GM19043 (cell line): ENCODE measurements around the gene EP400.

ENCODE experiments used
- ATAC-seq: cut with Tn5 transposase; IDR thresholded peaks from one replicate; pipeline ENCODE4 v1.9.1; 2021; ENCODE audit warnings: low read depth; ENCODE audit not compliant: unreplicated experiment

The EP400 gene

DNA sequence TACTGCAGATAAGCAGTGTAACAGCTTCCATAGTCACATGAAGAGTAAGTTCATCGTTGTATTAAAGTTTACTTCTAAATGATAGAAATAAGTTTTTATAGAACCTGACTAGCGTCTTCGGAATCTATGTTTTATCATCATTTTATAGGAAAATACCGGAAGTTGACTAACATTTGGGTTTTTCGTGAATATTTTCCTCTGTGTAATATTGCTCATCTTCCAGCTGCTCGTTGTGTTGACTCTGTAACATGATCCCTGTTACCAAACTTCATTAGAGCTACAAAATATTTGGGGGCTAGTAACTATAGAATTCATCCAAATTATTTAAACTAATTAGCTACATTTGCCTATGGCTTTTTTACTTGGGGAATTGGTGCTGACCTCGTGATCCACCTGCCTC, 157.2 kb downstream of the EP400 start:
- no peak for ATAC-seq

DNA sequence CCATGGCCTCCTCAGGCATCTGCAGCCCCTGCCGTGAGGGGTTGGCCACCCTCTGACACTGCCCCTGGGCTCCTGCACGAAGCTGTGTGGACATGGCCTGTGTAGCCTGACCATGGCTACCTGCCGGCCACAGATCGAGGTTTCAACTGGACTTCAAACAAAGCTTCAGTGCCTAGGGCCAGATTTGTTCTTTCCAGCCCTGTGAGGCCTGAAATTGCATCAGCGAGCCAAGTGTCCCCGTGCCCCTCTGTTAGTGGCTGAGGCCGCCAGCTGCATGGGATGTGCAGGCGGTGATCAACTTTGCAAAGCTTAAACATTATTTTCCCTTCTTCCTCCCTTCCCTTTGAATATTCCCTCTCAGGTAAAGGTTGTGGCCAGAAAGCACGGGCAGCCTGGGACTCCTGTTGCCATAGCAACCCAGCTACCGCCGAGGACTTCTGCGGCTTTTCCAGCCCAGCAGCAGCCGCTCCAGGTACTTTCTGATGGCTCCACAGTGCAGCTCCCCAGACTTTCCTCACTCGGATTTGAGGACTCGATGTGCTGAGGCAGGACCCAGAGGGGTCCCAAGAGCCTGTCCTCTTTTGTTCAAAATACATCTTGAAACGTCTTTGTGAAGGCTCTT, 158.6 kb downstream of the EP400 start:
- ATAC-seq: no peak

DNA sequence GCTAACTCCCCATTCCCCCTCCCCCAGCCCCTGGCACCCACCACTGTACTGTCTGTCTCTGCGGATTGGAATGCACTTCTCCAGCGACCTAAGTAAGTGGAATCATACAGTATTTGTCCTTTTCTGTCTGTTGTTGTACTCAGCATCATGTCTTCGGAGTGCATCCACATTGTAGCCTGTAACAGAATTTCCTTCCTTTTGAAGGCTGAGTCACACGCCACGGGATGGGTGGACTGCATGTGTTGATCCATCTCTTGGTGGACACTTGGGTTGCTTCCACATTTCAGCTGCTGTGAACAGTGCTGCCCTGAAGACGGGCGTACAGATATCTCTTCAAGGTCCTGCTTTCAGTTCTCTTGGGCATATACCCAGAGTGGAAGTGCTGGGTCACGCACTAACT, 160.0 kb downstream of the EP400 start:
- no peak for ATAC-seq

DNA sequence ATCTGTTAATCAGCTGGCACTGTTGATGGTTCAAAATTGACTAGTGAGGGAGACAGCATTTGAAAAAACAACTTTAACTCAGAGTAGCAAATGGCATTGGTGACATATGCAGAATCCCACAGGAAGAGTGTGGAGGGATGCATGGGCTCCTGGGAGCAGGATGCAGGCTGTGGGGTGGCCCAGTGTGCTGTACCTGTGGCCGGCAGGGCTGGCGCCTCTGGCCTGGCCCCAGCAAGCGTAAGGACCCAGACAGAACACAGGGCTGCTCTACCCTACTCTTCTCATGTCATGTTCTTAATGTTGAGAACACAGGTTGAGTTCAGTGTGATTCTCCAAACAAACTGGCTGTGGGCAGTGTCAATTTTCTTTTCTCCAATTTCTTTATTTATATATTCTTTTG, 160.9 kb downstream of the EP400 start:
- no peak for ATAC-seq

DNA sequence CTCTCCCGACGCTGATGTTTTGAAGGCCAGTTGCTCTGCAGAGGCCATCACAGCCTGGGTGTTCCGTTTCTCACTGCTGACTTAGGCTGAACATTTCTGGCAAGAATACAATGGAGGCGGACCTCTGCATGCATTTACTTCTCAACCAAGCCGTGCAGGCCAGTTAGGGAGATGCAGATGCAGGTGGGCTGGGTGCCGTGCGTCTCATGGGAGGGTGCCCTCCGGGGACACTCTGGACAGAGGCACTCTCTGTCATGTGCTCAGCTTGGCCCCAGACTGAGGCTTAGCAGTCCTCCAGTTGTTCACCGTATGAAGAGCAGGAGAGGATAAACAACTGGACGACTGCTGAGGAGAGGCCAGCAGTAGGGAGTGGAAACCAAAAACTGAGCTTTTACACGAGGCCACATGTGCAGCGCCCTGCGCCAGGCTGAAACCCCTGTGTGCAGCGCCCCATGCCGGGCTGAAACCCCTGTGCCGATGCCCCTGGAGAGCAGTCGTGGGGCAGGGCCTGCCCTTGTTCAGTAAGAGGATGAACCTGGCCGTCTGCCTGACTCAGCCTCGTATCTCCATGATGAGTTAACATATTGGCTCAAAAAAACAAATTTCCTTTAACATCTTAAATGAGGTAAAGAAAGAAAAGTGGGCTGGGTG, 162.0 kb downstream of the EP400 start:
- ATAC-seq: no peak

DNA sequence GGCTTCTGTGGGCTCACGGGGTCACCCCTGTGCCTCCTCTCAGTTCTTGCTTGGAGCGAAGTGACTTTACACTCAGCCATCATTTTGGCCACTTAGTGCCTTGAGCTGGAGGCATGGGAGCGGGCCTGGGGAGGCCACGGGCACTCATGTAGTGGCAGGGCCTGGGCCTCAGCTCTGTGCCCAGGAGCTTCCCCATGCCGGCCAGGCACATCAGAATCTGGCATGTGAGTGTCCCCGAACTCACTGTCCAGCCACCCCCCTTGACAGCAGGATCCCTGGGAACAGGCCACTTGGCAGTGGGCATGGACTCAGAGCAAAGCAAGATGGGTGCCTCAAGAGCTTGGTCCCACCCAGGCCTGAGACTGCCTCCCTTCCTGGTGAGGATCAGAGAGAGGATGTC, 164.9 kb downstream of the EP400 start:
- no peak for ATAC-seq

DNA sequence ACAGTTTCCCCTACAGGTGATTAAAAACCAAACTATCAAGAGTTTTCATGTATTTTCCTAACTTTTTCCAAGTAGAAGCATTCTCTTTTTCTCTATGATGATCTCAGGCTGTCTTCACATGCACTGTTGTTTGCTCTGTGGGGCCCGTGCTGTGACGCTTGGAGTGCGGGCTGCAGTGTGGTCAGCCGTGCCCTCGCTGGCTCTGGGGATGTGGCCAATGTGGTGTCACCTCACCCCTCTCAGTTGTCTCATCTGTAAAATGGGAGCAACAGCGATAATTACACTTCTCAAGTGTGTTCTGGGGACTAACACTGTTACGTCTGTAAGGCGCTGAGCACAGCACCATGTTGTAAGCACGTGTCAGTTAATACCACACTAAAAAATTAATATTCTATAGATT, 165.8 kb downstream of the EP400 start:
- ATAC-seq: no peak

DNA sequence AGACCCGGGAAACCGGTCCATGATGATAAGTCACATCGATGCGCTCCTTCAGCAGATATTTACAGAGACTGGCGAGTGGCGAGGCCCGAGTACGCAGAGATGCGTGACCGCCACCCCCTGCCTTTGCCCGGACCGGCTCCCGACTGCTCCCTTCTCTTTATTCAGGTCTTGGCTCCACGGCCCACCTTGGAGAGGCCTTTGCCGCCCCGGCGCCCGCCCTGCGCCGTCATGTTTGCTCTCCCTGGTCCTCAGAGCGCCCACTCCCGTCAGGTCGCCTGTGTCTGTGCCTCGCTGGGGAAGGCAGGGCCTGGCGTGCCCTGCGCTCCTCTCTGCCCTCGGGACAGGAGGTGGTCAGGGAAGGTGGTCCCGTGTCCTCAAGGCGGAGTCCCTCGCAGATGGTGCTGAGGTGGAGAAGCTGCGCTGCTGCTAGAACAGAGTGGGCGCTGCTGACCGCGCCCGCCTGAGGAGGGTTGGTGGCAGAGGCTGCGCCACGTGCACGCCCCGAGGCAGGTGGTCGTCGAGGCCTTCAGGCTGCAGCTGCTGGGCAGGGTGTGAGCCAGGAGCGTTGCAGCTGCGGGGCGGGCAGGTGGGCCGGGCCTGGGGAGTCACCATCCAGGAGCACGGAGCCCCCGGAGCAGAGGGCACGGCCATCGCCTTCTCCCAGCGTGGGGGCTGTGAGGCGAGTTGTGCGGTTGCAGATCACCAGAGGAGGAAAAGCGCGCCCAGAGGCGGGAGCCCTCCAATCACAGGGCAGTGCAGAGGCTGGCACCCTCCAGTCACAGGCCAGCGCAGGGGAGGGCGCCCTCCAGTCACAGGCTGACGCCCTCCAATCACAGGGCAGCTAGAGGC, 167.2 kb downstream of the EP400 start:
- ATAC-seq: no peak

DNA sequence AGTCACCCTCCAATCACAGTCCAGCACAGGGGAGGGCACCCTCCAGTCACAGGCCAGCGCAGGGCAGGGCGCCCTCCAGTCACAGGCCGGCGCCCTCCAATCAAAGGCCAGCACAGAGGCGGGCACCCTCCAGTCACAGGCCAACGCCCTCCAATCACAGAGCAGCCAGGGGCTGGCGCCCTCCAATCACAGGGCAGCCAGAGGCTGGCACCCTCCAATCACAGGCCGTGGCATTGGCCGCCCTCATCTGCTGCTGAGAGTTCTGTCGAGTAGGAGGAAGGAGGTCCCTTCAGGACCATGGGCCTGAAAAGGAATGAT, 167.8 kb downstream of the EP400 start:
- ATAC-seq: no peak

DNA sequence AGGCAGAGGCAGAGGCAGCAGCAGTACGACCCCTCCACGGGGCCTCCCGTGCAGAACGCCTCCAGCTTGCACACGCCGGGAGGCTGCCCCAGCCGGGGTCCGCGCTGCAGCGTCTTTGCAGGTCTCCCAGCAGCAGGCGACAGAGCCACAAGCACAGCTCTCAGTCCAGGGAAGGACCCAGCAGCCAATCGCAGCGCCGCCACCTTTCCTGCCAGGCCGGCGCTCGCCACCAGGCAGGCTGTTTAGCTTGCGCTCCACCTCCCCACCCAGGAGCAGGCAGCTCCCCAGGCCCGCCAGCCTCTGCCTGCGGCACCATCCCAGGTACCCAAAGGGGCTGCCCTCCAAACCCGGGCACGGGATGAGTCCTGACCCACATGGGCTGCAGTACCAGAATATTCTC, 169.1 kb downstream of the EP400 start:
- no peak for ATAC-seq

DNA sequence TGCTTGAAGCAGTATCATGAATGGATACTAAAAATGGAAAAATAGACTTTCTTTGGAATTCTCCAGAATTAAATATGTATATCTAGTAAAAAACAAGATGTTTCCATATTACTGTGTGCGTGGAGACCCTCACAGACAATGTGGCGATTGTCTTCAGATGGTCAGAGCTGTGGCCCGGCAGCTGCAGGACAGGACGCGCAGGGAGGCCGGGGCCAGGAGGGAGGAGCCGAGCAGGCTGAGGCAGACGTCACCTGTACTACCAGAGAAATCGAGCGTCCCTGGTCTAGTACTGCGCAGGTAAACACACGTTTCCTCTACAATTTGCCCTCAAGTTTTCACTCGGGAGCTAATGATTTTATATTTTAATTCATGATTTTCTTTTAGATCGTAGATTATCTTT, 171.5 kb downstream of the EP400 start:
- ATAC-seq: no peak

DNA sequence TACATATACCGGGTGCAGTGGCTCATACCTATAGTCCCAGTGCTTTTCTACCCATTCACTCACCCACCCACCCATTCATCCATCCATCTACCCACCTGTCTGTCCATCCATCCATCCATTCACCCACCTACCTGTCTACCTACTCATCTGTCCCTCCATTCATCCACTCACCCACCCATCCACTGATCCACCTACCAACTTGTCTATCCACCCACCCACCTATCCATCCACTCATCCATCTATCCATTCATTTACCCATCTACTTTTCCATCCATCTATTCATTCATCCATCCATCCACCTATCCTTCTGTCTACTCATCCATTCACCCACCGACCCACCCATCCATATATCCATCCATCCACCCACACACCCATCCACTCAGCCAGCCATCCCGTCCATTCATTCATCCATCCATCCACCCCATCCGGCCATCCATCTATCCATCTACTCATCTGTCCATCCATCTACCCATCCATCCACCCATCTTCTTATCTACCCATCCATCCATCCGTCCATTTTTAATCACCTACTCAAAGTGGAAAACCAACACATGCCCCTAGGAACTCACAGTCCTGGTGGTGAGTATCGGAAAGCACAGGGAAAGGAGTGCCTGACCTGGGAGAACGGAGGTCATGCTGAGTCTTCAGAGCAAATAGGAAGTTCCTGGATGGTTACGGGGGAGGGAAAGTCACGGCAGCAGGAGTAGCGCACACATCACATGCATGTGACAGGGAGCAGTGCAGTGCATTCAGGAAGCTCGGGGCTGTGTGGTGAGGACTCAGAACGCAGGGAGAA, 174.4 kb downstream of the EP400 start:
- no peak for ATAC-seq

DNA sequence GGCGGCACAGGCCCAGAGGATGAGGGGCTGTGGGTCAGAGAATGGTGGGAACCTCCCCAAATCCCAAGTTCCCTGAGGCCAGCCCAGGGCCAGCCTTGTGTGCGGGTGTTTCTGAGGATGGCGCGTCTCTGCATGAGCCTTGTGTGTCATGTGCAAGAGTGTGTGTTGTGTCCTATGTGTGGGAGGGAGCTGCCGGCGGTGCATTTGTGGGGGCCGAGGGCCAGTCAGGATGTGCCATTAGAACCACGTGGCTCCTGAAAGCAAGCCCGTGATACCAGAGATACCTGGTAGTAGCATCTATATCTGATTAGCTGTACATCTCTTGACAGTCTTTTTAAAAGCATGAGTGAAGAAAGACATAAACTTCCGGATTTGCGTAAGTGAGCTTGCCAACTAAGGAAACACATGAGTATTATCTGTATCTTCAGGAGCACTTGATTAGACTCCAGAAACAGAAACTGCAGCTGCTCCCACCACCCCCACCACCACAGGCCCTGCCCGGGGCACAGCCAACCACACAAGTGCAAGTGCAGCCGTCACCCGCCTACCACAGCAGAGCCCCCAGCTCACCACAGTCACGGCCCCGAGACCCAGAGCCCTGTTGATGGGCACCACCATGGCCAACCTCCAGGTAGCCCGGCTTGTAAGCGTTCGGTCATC, 175.2 kb downstream of the EP400 start:
- ATAC-seq: no peak

DNA sequence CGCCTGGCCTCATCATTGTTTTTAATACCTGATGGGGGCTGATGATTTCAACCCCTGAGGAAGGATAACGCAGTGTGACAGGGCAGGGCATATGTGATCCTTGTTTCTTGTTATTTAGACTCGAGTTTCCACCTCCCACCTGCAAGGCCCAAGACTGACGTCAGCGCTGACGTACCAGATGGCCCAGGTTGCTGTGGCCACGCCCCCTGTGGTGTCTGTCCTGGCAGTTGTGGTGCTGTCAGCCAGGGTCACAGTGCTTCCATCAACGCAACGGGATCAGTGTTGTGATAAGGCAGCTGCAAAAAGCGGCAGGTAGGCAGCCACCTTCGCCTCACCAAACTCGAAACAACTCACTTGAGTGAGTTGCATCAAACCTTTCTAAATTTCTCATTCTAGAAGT, 176.0 kb downstream of the EP400 start:
- no peak for ATAC-seq

DNA sequence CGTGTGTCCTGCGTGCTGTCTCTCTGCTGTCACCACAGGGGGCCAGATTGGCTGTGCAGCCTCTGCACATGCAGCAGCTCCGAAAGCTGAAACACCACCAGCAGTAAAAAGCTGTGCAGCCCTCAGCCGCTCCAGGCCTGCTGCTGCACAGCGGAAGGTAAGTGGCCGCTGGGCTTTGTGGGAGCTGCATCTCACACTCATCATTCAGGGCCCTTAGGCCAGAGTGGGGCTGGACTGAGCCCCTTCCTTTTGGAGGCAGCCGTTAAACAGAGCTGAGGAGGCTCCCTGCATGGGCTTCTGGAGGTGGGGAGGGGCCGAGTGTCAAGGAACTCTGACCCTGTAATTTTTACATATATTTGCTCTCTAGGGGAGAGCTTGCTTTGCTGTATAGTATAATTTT, 177.3 kb downstream of the EP400 start:
- ATAC-seq: no peak

DNA sequence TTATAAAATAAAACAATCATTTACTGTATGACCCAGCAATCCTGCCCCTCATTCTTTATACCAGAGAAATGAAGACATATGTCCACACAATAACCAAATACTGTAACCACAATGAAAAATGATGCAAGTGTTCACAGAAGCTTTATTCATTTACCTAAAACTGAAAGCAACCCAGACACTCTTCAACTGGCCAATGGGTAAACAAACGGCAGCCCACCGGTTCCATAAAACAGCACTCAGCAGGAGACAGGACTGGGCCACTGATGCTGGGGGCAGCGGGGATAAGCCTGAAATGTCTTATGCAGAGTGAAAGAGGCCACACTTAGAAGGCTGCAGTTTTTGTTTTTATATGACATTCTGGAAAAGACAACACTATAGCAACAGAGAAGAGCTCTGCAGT, 179.3 kb downstream of the EP400 start:
- ATAC-seq: no peak

DNA sequence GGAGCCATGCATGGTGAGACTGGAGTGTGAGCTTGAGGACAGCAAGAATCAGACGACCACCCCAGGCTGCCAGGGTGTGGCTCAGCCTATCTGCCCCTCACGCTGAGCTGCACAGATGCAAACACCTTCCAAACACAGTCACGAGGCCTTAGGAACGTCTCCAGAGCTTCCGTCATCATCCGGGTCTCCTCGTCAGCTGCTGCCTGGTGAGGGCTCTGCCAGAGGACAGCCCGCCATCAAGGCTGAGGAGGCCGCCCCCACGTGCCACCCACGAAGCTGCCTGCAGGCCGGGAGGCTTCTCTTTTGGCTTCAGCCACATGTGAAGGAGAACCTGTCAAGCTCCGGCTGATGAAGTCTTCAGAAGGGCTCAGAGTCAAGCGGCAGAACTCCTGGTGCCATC, 180.9 kb downstream of the EP400 start:
- ATAC-seq: no peak
